ENCODE results near the gene SFSWAP.
"Not testable (repeated sequence)": the region's sequence is repeated elsewhere in the genome, so short reads cannot be mapped to it uniquely, and the experiment has no call there.

The SFSWAP gene

GRCh38 chr12:131710464-131711457, at the start of gene SFSWAP:
TSS of gene SFSWAP (plus strand) at chr12:131711090. CDS start at chr12:131711230, 140 bp downstream.
- DNase-seq (ENCODE audit: low spot score): peak; percentile 74

- DNase-seq (ENCODE audit: low spot score): not testable (repeated sequence)
Observed at GRCh38 chr12:131661170-131661985, 49.5 kb upstream of the SFSWAP start.

GRCh38 chr12:131661986-131662288, 49.0 kb upstream of the SFSWAP start:
- not testable (repeated sequence) for DNase-seq (ENCODE audit: low spot score)

GRCh38 chr12:131662346-131662745, 48.5 kb upstream of the SFSWAP start:
- DNase-seq (ENCODE audit: low spot score): not testable (repeated sequence)

GRCh38 chr12:131665666-131666065, 45.2 kb upstream of the SFSWAP start:
- not testable (repeated sequence) for DNase-seq (ENCODE audit: low spot score)

- not testable (repeated sequence) for DNase-seq (ENCODE audit: low spot score)
Observed at GRCh38 chr12:131666486-131666885, 44.4 kb upstream of the SFSWAP start.

GRCh38 chr12:131666978-131667601, 43.8 kb upstream of the SFSWAP start:
- DNase-seq (ENCODE audit: low spot score): not testable (repeated sequence)

GRCh38 chr12:131671276-131671675, 39.6 kb upstream of the SFSWAP start:
- DNase-seq (ENCODE audit: low spot score): no peak

GRCh38 chr12:131671871-131672270, 39.0 kb upstream of the SFSWAP start:
- no peak for DNase-seq (ENCODE audit: low spot score)

- no peak for DNase-seq (ENCODE audit: low spot score)
Observed at GRCh38 chr12:131672311-131672940, 38.5 kb upstream of the SFSWAP start.

GRCh38 chr12:131672941-131673887, 37.7 kb upstream of the SFSWAP start:
- DNase-seq (ENCODE audit: low spot score): no peak

- no peak for DNase-seq (ENCODE audit: low spot score)
Observed at GRCh38 chr12:131673888-131674257, 37.0 kb upstream of the SFSWAP start.

- no peak for DNase-seq (ENCODE audit: low spot score)
Observed at GRCh38 chr12:131674373-131674772, 36.5 kb upstream of the SFSWAP start.

- DNase-seq (ENCODE audit: low spot score): no peak
Observed at GRCh38 chr12:131675126-131676080, 35.5 kb upstream of the SFSWAP start.

GRCh38 chr12:131676544-131676943, 34.3 kb upstream of the SFSWAP start:
- no peak for DNase-seq (ENCODE audit: low spot score)

GRCh38 chr12:131677067-131677466, 33.8 kb upstream of the SFSWAP start:
- DNase-seq (ENCODE audit: low spot score): not testable (repeated sequence)

- no peak for DNase-seq (ENCODE audit: low spot score)
Observed at GRCh38 chr12:131677699-131678098, 33.2 kb upstream of the SFSWAP start.

GRCh38 chr12:131678389-131679181, 32.3 kb upstream of the SFSWAP start:
- DNase-seq (ENCODE audit: low spot score): not testable (repeated sequence)

GRCh38 chr12:131679186-131679585, 31.7 kb upstream of the SFSWAP start:
- not testable (repeated sequence) for DNase-seq (ENCODE audit: low spot score)

Data from germinal center (tissue), 1 donor.